Measurements from ENCODE around the gene MCTP2. TPM values are rescaled to one million over a fixed set of nuclear protein-coding genes. Genes with fewer than 3 reads are reported as not detected.

Gene MCTP2
- polyA plus RNA-seq, 3 donors: 2.4 to 7.4 (median 7.3) TPM

DNA sequence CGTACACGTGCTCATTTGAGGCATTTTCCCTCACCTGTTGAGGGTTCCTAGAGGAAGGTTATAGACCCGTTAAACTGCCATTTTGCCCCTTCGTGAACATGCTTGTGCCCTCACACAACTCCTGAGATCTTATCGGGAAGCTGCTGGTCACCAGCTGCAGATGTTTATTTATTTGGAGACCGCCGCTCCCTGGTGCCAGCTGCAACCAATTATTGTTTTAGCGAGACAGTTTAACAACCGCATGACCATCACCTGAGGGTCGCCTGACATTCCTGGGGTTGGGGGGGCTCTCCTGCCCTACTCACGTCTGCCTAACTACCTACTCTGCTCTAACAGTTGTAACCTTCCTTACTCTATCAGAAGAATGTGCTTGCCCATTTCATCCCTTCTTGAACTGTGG, 292.5 kb downstream of the MCTP2 start:
- no peak overlapping the region for H3K4me3 Mint-ChIP-seq
- no peaks in the 10 kb centered on the region for H3K4me1 Mint-ChIP-seq
- Histone ChIP-seq H3K27me3 (ENCODE audit: control insufficient read depth in 2 of 2, insufficient read depth in 2 of 2, low read length in 2 of 2) (no peaks in the 10 kb centered on the region), H3K9me3 (replicated peaks in 1 of 2; ENCODE audit: control insufficient read depth in 1 of 2, insufficient read depth in 1 of 2, low read length in 2 of 2) (no peaks in the 10 kb centered on the region), H4K20me1 (ENCODE audit: insufficient read depth, low read length) (no peaks in the 10 kb centered on the region), H3K27ac (ENCODE audit: low read depth in 1 of 2, low read length in 2 of 2) (no peak overlapping the region), H2AFZ (ENCODE audit: insufficient read depth, low read depth, low read length, poor library complexity, severe bottlenecking) (no peak overlapping the region), H3K79me2 (ENCODE audit: insufficient read depth, low read length) (no peaks in the 10 kb centered on the region), H3K36me3 (replicated peaks in 1 of 2; ENCODE audit: control insufficient read depth in 1 of 2, insufficient read depth in 2 of 2, low read length in 2 of 2) (no peaks in the 10 kb centered on the region), H3K4me1 (ENCODE audit: control insufficient read depth in 1 of 2, insufficient read depth in 2 of 2, low read length in 2 of 2) (no peaks in the 10 kb centered on the region), H3K9ac (ENCODE audit: insufficient read depth, low read length, poor library complexity, severe bottlenecking) (no peak overlapping the region), H3K4me3 (replicated peaks in 1 of 3; ENCODE audit: low read depth in 2 of 3, low read length in 3 of 3) (no peak overlapping the region), H3K4me2 (replicated peaks; ENCODE audit: extremely low read depth, low read length, poor library complexity, severe bottlenecking) (no peak overlapping the region)
- 96% methylated on average over 5 of the region's 11 CpGs for WGBS (ENCODE audit: insufficient coverage)
- intact Hi-C loops (cut with micrococcal nuclease): no loop called here
- TF ChIP-seq, protein P1, sequence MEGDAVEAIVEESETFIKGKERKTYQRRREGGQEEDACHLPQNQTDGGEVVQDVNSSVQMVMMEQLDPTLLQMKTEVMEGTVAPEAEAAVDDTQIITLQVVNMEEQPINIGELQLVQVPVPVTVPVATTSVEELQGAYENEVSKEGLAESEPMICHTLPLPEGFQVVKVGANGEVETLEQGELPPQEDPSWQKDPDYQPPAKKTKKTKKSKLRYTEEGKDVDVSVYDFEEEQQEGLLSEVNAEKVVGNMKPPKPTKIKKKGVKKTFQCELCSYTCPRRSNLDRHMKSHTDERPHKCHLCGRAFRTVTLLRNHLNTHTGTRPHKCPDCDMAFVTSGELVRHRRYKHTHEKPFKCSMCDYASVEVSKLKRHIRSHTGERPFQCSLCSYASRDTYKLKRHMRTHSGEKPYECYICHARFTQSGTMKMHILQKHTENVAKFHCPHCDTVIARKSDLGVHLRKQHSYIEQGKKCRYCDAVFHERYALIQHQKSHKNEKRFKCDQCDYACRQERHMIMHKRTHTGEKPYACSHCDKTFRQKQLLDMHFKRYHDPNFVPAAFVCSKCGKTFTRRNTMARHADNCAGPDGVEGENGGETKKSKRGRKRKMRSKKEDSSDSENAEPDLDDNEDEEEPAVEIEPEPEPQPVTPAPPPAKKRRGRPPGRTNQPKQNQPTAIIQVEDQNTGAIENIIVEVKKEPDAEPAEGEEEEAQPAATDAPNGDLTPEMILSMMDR (IDR thresholded peaks at IDR 0.05): no peak
- DNase-seq: no peak
- peaks cover 0 to 2% (median 0%) of the 10 kb centered on the region in 7 donors for H3K9me3 Mint-ChIP-seq
- peaks cover 0 to 3% (median 0%) of the 10 kb centered on the region in 3 donors for H3K27me3 Mint-ChIP-seq (ENCODE audit: low read depth in 3 of 3)
- no peak overlapping the region for H3K27ac Mint-ChIP-seq
- no peaks in the 10 kb centered on the region for H3K36me3 Mint-ChIP-seq

DNA sequence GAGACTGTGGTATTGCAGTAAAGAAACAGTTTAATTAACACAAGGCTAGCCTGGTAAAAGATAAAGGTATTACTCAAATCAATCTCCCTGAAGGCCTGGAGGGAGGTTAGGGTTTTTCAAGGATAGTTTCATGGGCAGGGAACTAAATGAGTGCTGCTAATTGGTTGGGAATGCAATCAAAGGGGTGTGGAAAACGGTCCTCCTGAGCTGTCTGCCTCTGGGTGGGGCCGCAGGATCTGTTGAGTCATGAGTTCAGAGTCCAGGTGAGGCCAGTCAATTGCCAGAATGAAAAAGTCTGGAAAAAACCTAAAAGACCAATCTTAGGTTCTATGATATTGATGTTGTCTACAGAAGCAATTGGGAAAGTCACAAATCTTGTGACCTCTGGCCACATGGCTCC, 293.2 kb downstream of the MCTP2 start:
- H3K27ac ChIP-seq (ENCODE audit: low read depth in 1 of 2, low read length in 2 of 2): no peak overlapping the region
- no peak overlapping the region for H2AFZ ChIP-seq (ENCODE audit: insufficient read depth, low read depth, low read length, poor library complexity, severe bottlenecking)
- no peak for DNase-seq
- H3K4me1 ChIP-seq (ENCODE audit: control insufficient read depth in 1 of 2, insufficient read depth in 2 of 2, low read length in 2 of 2): no peaks in the 10 kb centered on the region
- TF ChIP-seq, protein P1 (IDR thresholded peaks at IDR 0.05): no peak
- no peaks in the 10 kb centered on the region for H3K79me2 ChIP-seq (ENCODE audit: insufficient read depth, low read length)
- no peaks in the 10 kb centered on the region for H3K9me3 ChIP-seq (replicated peaks in 1 of 2; ENCODE audit: control insufficient read depth in 1 of 2, insufficient read depth in 1 of 2, low read length in 2 of 2)
- H3K27me3 Mint-ChIP-seq (ENCODE audit: low read depth in 3 of 3): peaks cover 0 to 4% (median 0%) of the 10 kb centered on the region in 3 donors
- intact Hi-C loops (cut with micrococcal nuclease): no loop called here
- no peaks in the 10 kb centered on the region for H3K36me3 Mint-ChIP-seq
- no peak overlapping the region for H3K4me3 Mint-ChIP-seq
- H3K4me3 ChIP-seq (replicated peaks in 1 of 3; ENCODE audit: low read depth in 2 of 3, low read length in 3 of 3): no peak overlapping the region
- H3K36me3 ChIP-seq (replicated peaks in 1 of 2; ENCODE audit: control insufficient read depth in 1 of 2, insufficient read depth in 2 of 2, low read length in 2 of 2): no peaks in the 10 kb centered on the region
- H3K9ac ChIP-seq (ENCODE audit: insufficient read depth, low read length, poor library complexity, severe bottlenecking): no peak overlapping the region
- H3K4me2 ChIP-seq (replicated peaks; ENCODE audit: extremely low read depth, low read length, poor library complexity, severe bottlenecking): no peak overlapping the region
- H4K20me1 ChIP-seq (ENCODE audit: insufficient read depth, low read length): no peaks in the 10 kb centered on the region
- WGBS (ENCODE audit: insufficient coverage): 100% methylated on average over 2 of the region's 2 CpGs
- no peak overlapping the region for H3K27ac Mint-ChIP-seq
- H3K4me1 Mint-ChIP-seq: no peaks in the 10 kb centered on the region
- peaks cover 0 to 2% (median 0%) of the 10 kb centered on the region in 7 donors for H3K9me3 Mint-ChIP-seq
- H3K27me3 ChIP-seq (ENCODE audit: control insufficient read depth in 2 of 2, insufficient read depth in 2 of 2, low read length in 2 of 2): no peaks in the 10 kb centered on the region

Data from CD14-positive monocyte (primary cell).